Ovary (tissue), 3 donors: ENCODE measurements around the gene VAV3.
"Not testable (repeated sequence)": the region's sequence is repeated elsewhere in the genome, so short reads cannot be mapped to it uniquely, and the experiment has no call there.

Experiments used
- POLR2A ChIP-seq: fragments of 450-650 bp; IDR thresholded peaks from one replicate; pipeline ENCODE4 v1.6.1; 2017; ENCODE audit warnings: antibody characterized with exemption, mild to moderate bottlenecking, moderate library complexity
- TF ChIP-seq, protein P1 (sequence below), 3 donors: fragments of 450-650 bp in 2 of 3; fragments of 200-600 bp in 1 of 3; IDR thresholded peaks; one replicate each; pipeline versions ENCODE4 v1.5.1 to v1.8.0; 2016 to 2022; ENCODE audit warnings: antibody characterized with exemption in 3 of 3, mild to moderate bottlenecking in 1 of 3
- donor health status: DM: no; HTN: no; CAD: no.

DNA sequence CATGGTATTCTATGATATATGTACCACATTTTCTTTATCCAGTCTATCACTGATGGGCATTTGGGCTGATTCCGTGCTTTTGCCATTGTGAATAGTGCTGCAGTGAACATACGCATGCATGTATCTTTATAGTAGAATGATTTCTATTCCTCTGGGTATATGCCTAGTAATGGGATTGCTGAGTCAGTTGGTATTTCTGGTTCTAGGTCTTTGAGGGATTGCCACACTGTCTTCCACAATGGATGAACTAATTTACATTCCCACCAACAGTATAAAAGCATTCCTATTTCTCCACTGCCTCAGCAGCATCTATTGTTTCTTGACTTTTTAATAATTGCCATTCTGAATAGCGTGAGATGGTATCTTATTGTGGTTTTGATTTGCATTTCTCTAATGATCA lies 264.3 kb downstream of the VAV3 start:
- TF ChIP-seq, protein P1, sequence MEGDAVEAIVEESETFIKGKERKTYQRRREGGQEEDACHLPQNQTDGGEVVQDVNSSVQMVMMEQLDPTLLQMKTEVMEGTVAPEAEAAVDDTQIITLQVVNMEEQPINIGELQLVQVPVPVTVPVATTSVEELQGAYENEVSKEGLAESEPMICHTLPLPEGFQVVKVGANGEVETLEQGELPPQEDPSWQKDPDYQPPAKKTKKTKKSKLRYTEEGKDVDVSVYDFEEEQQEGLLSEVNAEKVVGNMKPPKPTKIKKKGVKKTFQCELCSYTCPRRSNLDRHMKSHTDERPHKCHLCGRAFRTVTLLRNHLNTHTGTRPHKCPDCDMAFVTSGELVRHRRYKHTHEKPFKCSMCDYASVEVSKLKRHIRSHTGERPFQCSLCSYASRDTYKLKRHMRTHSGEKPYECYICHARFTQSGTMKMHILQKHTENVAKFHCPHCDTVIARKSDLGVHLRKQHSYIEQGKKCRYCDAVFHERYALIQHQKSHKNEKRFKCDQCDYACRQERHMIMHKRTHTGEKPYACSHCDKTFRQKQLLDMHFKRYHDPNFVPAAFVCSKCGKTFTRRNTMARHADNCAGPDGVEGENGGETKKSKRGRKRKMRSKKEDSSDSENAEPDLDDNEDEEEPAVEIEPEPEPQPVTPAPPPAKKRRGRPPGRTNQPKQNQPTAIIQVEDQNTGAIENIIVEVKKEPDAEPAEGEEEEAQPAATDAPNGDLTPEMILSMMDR (IDR thresholded peaks at IDR 0.05), result not testable (repeated sequence)
- TF ChIP-seq POLR2A, result not testable (repeated sequence)
